Stimulated activated CD8-positive, alpha-beta memory T cell treated with anti-CD3 and anti-CD28 coated beads, Interleukin-4, amount 100 ng/mL, for 48 hours (primary cell): ENCODE results near the gene RNU1-1.
"Not testable (repeated sequence)": the region's sequence is repeated elsewhere in the genome, so short reads cannot be mapped to it uniquely, and the experiment has no call there.

Experiments
- DNase-seq: peaks from one replicate; pipeline ENCODE4 v3.0.0-alpha.2; 2020

The RNU1-1 gene

DNA sequence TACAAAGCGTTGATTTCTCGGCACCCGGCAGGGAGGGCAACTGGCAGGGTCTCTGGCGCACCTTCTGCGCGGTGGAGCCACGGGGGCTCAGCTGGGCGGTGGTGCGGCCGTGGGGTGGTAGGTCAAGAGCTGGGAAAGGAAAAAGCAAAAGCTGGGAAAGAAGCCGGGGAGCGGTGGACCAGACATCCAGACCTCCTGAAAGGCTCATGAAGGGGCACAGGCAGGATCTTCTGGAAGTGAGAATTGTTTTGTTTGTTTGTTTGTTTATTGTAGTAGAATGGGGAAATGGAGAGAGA is 7.2 kb upstream of the RNU1-1 start:
- no peak for DNase-seq

- DNase-seq, result peak; percentile 48
Observed at GRCh38 chr1:16520435-16521287, 6.6 kb upstream of the RNU1-1 start.

DNA sequence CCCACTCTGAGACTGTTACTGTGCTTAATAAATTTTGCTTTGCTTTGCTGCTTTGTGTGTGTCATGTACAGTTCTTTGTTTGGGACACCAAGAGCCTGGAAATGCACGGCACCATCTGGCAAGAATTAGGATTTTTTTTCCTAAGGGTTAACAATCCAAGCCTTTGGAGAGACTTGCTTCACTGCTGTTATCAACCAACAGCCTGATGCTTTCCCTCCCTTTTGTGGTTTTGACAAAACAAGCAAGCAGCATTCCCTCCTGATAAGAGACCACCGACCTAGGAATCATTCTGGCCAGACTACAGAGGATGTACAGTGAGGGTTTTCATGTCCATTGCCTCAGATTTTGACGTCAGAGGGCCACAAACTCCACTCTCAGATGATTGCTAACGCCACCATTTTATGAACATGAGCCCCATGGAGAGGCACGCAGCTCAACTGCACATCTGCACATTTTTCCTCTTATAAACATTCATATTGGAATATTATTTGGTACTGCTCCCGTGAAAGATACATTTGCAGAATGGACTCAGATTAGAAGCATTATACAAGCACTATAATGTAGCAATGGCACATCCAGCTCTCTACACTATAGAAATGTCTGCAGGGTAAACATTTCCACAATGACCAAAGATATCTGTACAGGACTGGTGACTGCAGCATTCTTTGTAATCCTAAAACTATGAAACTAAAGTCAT is 5.3 kb upstream of the RNU1-1 start:
- DNase-seq, result not testable (repeated sequence)

GRCh38 chr1:16518913-16519254 is 4.8 kb upstream of the RNU1-1 start:
- not testable (repeated sequence) for DNase-seq

- not testable (repeated sequence) for DNase-seq
Observed at GRCh38 chr1:16516694-16517410, 2.8 kb upstream of the RNU1-1 start.

DNA sequence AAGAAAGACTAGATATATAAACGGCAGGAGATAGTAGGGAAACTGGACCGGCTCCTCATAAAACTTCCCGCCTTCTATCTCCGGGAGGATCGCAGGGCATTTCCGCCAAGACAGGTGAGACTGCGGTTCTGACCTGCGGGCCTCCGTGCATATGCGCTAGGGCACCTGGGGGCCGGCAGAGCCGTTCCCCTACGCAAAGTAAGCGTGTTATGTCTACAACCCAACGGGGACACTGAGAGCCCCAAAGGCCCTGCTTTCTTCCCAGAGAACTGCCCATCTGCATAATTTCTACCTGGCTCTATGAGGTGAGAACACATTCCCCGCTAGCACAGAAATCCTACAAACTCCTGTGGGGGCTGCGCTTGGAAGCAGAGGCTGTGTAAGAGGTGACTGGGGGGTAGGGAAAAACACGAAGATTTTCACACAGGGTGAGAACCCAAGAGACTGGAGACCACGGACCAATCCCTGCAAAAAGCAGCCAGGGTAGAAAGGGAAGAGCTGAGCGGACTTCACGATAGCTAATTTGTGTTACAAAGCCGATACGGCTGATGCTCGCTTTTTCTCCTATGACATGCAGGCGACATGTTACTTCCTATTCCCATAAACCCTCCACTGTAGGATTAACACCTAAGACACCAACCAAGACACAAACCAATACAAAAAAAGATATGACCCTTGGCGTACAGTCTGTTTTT is 526 bp downstream of the RNU1-1 start:
- DNase-seq, result peak; percentile 77

GRCh38 chr1:16512624-16513411 is 1.3 kb downstream of the RNU1-1 start:
- peak; percentile 43 for DNase-seq

DNA sequence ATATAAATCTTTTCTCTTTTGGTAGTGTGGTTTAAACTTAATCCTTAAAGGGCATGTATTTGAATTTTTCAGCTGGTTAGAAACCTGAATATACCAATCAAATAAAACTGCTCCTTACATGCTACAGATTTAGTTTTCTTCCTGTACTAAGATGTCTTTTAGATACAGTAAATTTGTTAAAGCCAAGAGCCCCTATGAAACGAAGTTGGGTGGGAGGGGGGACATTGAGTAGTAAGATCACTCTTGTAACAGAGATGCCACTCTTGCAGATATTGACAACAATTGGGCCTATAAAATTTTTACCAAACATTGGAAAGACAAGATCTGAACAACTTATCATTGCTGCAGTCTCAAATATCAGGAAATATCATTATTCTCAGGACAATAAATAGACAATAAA is 2.2 kb downstream of the RNU1-1 start:
- not testable (repeated sequence) for DNase-seq

DNA sequence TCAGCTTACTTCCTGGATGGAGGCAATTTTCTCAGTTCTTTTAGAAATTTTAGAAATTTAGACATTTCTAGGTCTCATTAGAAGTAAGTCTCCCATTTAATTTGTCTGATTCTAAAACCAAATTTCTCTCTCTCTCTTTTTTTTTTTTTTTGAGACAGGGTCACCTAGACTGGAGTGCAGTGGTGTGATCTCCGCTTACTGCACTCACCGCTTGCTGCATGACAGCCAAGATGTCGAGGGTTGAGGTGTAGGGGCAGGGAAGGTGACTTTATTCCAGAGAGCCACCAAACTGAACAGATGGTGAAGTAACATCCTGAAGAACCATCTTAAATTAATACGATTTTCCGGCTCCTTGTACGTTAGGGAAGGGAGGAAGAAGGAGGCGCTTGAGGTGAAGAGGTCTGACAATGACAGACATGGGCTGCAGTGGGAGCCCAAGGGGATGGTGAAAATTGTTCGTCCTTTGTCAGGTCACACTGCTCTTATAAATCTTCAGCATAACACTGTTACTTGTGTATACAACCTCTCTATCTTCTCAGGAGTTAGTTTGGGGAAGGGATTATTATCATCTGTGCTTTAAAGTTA is 5.1 kb downstream of the RNU1-1 start:
- DNase-seq, result peak; percentile 45

- not testable (repeated sequence) for DNase-seq
Observed at GRCh38 chr1:16506364-16507136, 7.5 kb downstream of the RNU1-1 start.

- not testable (repeated sequence) for DNase-seq
Observed at GRCh38 chr1:16505870-16506269, 8.2 kb downstream of the RNU1-1 start.

DNA sequence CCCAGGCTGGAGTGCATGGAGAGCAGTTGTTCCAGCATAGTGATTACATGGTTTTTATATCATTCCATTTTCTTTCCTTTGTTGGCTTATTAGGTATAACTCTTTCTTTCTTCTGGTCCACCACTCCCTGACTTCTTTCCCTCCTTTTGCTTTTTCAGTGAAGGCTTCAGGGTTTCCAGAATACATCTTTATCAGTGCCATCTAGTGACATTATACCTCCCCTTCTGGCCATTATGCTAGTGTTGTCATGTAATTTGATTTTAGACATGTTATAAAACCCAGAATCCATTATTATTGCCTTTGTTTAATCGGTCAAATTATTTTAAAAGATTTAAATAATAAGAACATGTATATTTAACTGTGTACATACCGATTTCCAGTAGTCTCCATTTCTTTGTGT is 10.6 kb downstream of the RNU1-1 start:
- DNase-seq, result no peak

- not testable (repeated sequence) for DNase-seq
Observed at GRCh38 chr1:16501446-16501845, 12.6 kb downstream of the RNU1-1 start.

DNA sequence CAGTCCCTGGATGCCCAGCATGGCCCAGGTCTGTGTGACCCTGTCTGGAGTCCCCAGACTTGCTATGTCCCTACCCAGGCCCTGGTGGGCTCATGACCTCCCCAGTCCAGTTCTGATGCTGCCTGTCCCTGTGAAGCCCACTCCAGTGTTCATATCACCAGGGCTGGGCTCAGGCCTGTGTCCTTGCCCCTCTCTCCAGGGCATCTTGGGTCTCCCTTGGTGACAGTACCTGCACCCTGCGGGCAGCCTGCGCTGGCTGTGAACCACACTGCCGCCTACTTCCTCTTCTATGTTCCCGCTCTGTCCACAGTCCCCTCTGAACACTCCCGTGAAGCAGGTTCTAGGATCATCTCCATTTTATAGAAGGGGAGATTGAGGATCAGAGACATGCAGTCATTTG is 13.1 kb downstream of the RNU1-1 start:
- DNase-seq, result not testable (repeated sequence)

- DNase-seq, result not testable (repeated sequence)
Observed at GRCh38 chr1:16500466-16500865, 13.6 kb downstream of the RNU1-1 start.

DNA sequence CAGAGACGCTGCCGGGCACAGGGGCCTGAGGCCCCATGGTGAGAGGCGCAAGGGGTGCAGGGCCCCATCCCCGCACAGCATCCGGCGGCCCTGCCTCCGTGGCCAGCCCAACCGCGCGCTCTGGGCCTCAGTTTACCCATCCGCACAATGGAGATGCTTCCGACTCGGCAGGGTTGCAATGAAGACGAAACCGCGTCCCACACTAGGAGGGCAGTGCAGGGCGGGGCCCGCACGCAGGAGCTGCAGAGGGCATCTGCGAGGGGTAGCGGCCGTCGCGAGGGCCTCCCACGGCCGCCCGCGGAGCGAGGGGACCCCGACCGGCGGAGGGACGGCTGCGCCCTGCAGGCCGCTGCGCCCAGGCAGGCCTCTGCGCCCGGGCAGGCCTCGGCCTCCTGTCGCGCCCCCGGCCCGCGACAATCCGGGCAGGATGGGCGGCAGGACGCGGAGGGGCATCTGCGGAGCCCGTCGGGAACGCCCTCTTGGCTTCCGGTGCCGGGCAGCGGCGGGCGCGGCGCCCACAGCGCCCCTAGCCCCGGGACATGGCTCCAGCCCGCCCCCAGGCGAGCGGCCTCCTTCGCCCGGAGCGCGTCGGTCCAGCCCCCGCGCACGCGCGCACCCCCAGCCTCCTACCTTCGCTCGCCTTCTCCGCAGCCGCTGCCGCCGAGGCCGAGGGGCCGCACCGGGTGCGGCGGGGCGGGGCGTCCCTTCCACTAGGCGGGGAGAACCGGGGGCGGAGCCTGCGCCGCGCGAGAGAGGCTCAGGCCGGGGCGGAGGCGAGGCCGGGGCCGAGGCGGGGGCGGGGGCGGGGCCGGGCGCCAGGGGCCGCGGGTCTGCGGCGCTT is 15.3 kb downstream of the RNU1-1 start:
- DNase-seq, result peak; percentile 91

- not testable (repeated sequence) for DNase-seq
Observed at GRCh38 chr1:16498047-16498446, 16.0 kb downstream of the RNU1-1 start.

- DNase-seq, result not testable (repeated sequence)
Observed at GRCh38 chr1:16497474-16497904, 16.6 kb downstream of the RNU1-1 start.

GRCh38 chr1:16493731-16494130 is 20.4 kb downstream of the RNU1-1 start:
- not testable (repeated sequence) for DNase-seq

- peak; percentile 42 for DNase-seq
Observed at GRCh38 chr1:16492937-16493336, 21.1 kb downstream of the RNU1-1 start.
